Mucosa of gallbladder (tissue), 1 donor: Measurements from ENCODE around the gene UCP3. TPM values are rescaled to one million over a fixed set of nuclear protein-coding genes. Genes with fewer than 3 reads are reported as not detected.
"Not testable (repeated sequence)": the region's sequence is repeated elsewhere in the genome, so short reads cannot be mapped to it uniquely, and the experiment has no call there.

Experiments
- DNase-seq: peaks from one replicate; pipeline ENCODE4 v3.0.0-alpha.2; 2020; ENCODE audit warnings: low spot score
- total RNA-seq: library from RNA; stranded (reverse); gene quantifications from one replicate; pipeline ENCODE4 v1.2.1, GENCODE V29; 2021
- donor health status: DM: no; HTN: no; CAD: no.

Gene UCP3
- total RNA-seq, 1 donor from 2014 or later, result 2.0 TPM

DNA sequence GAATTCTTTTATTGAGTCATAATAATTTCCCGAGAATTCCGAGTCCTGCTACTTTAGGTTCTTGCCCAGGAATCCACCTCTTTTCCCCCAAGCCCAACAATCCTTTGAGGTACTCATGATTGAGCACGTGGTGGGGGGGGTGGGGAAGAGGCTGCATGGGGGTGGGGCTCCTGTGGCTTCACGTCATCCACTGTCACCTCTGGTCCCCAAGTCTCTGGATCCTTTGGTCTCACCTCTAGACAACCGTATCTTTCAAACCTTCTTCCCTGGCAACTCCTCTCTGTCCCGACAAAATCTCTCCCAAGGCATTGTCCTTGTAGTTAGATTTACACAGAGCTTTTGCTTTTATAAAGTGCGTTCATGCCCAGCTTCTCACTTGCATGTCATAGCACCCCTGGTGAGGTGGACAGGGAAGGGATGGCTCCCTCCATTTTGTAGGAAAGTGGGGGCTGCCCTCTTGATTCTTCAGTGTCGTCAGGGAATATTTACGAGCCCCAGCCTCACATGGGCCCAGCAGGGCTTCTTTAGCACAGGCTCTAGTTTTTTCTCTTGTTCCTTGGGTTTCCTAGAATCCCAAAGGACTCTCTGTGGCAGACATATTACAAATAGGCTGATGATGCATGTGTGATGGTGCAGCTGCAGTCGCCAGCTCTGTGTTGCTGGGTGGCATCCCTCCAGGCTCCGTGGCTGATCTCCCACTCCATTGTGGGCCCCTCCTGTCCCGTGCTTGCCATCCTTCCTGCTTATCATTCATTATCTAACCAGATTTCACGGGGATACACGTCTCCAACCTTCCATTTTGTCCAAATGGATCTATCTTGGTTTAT is 8.4 kb downstream of the UCP3 start:
- no peak for DNase-seq

DNA sequence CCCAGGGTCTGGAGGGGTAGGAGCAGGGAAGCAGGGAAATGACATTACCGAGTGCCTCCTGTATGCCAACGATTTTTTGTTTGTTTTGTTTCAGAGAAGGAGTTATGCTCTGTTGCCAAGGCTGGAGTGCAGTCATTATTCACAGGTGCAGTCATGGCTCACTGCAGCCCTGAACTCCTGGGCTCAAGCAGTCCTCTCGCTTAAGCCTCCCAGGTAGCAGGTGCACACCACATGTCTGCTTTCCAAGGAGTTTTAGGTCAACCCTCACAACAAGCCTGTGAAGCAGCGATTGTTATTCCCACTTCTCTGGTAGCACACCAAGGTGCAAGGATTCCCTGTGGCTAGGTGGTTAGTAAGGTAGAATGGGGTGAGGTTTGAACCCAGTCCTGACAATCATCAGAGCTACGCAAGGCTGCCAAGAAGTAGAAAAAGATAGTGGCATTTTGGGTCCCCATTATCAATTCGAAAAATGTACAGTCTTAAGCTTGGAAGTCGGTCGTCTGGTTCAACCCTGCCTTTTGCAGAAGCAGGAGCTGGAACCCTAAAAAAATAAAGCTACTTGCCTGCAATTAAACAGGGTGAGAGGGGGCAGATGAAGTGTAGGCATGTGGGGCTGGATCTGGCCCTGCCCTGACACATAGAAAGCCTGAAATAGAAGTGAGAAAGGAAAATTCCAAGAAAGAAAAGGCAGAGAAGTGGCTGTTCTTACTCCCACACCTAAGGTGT is 9.1 kb downstream of the UCP3 start:
- no peak for DNase-seq

- DNase-seq, result no peak
Observed at GRCh38 chr11:73998846-73999575, 9.9 kb downstream of the UCP3 start.

- no peak for DNase-seq
Observed at GRCh38 chr11:73997120-73997770, 11.6 kb downstream of the UCP3 start.

- DNase-seq, result no peak
Observed at GRCh38 chr11:73996161-73996747, 12.6 kb downstream of the UCP3 start.

DNA sequence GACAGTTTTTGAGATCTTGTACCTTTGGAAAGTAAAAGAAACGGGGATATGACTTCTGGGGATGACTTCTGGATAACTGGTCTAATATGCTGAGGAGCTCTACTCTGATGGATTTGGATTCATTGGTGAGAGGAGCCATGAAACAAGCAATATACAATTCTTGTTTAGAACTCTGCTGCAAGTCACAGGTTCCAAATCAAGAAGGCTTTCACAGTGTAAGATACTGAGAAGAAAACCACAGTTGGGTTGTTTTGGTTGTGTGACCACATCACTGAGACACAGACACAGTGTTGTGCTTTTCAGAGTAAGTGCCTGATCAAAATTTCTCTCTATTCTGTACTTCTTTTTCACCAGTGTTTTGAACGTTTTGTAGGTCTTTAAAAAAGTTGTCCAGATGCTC is 13.2 kb downstream of the UCP3 start:
- DNase-seq, result no peak

GRCh38 chr11:73995247-73995646 is 13.6 kb downstream of the UCP3 start:
- no peak for DNase-seq

DNA sequence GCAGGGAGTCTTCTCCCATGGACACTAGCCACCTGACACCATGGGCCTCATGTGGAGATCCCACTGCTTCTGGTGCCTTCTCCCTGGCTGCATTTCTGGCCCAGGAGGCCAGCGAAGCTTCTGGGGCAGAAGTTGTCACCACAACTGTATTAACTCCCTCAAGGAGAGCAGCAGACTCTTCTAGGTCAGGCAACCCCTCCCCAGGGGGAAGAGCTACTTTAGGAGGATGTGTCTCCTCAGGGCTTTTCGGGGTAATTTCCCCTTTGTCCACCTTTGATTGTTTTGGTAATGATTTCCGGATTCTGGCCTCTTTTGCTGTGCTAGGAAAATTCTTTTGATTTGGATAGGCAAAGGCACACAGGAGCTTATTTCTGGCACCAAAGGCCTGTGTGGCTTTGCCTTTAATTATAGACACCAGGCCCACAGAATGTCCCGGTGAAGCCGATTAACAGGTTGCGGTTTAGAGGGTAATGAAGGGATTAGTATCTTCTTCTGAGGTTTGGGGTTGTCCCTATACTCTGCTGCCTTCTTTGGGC is 17.3 kb downstream of the UCP3 start:
- DNase-seq, result no peak

DNA sequence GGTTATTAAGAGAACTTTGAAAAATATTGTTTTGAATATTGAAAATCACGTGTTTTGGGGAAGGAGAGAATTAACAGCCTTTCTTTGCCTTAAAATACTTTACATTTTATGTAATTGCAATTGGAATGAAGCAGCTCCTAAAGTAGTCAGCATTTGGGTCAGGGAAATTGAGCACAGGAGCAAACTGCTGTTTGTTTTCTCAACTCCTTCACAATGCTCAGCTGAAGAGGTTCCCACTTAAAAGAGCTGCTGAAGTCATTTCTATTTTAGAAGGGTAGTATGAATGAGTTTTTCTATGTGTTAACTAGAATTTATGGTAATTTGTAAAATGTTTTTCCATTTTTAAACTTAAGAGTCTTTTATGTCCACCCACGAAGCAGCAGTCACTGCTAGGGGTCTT is 18.2 kb downstream of the UCP3 start:
- DNase-seq, result no peak

DNA sequence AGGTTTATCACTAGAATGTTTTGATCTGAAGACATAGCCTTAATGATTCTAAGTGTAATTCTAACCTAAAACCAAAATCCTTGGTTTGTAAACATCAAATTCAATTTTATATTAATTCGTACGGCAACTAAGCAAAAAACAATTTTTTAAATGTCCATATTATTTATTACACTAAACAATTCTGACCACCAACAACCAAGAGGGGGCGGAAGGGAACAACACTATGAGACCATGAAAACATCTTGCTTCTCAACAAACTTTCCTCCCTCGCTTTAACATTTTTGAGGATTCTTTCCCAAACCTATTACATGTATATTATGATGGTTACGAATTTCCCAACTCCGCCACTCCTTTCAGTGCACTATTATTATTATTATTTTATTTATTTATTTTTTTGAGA is 19.7 kb downstream of the UCP3 start:
- no peak for DNase-seq

GRCh38 chr11:73988227-73988626 is 20.7 kb downstream of the UCP3 start:
- no peak for DNase-seq

DNA sequence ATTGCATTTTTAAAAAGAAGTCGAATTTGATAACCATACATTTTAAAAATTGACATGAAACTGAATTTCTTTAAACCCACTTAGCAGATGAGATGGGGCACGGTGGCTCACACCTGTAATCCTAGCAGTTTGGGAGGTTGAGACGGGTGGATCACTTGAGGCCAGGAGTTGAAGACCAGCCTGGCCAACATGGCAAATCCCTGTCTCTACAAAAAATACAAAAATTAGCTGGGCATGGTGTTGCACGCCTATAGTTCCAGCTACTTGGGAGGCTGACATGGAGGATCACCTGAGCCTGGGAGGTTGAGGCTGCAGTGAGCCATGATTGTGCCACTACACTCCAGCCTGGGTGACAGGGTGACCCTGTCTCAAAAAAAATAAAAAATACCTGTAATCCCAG is 23.2 kb downstream of the UCP3 start:
- not testable (repeated sequence) for DNase-seq

GRCh38 chr11:73983741-73984538 is 24.9 kb downstream of the UCP3 start:
- DNase-seq, result no peak

GRCh38 chr11:73982990-73983740 is 25.7 kb downstream of the UCP3 start:
- DNase-seq, result peak; percentile 93

DNA sequence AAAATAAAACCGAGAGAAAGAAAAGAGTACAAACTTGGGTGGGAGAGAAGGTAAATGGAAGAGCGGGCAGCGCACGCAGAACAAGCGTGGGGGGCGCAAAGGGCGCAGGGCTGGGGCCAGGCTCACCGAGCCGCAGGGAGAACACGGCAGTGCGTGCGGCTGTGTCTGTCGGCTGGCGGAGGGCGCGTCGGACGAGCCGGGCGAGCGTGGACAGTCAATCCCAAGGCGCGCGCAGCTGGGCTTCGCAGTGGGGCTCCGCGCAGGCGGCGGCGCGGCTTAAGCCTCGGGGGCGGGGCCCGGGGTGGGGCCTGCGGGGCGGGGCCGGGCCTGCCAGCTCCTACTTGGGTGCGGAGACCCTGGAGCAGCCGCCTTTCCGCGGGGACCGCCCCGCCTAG is 26.3 kb downstream of the UCP3 start, which contains the start of gene UCP2:
UCP2 (minus strand) TSS at position 249 of the 395 bp plus-strand sequence. CDS start 4,465 bp downstream, outside the sequence.
- DNase-seq, result peak; percentile 82

DNA sequence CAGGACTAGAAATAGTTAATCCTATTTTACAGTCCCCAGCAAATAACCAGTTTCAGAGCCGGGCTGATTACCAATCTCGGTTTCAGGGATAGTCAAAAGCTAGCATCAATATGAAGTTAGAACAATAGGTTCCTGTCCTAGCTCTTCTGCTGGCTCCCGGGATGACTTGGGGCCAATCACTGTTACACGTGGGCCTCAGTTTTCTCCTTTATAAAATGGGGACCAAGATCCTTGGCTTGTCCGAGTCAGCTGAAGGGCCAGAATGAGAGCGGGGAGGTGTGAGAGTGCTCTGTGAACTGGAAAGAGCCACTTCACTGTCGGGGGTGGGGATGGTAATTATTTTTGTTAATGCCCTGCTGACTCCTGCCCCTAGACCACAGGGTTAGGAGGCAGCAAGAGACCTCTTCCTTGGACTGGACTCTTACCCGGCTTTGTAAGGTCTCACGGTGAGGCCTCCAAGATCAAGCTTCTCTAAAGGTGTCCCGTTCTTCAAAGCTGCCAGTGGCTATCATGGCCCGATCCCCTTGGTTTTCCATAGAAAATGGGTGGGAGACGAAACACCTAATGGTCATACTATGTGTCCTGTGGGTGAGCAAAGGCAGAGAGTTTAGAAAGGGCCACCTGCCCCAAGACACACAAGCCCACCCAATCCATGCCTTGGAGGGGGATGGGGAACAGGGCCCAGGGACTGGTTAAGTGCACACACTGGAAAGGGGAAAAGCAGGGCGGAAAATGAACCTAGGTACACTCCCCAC is 27.7 kb downstream of the UCP3 start:
- no peak for DNase-seq

GRCh38 chr11:73980001-73980961 is 28.6 kb downstream of the UCP3 start:
- DNase-seq, result peak; percentile 57
